Stomach (tissue), 9 donors: ENCODE results near the gene OCA2. TPM values are rescaled to one million over a fixed set of nuclear protein-coding genes. Genes with fewer than 3 reads are reported as not detected.

Experiments
- DNase-seq, 2 donors: peaks; one replicate each; pipeline versions ENCODE4 v3.0.0 to v3.0.0-alpha.2; 2013 to 2019
- H3K27ac ChIP-seq, 5 donors: fragments of 200-600 bp in 4 of 5; sonication (generic) in 4 of 5; one replicate each; pipeline ENCODE4 v1.5.1; 2013 to 2019; ENCODE audit warnings: mild to moderate bottlenecking in 1 of 5, moderate library complexity in 1 of 5
- H3K27me3 ChIP-seq, 3 donors: fragments of 200-600 bp; sonication (generic); one replicate each; pipeline ENCODE4 v1.5.1; 2017 to 2019; ENCODE audit warnings: mixed run types in 1 of 3
- H3K36me3 ChIP-seq, 4 donors: fragments of 200-600 bp; sonication (generic); 1 replicate in 3 of 4; 2 replicates in 1 of 4; pipeline ENCODE4 v1.5.1; 2016 to 2019
- H3K4me1 ChIP-seq, 4 donors: fragments of 200-600 bp; sonication (generic); one replicate each; pipeline ENCODE4 v1.5.1; 2016 to 2019
- H3K4me3 ChIP-seq, 4 donors: fragments of 200-600 bp; sonication (generic) in 3 of 4; one replicate each; pipeline ENCODE4 v1.5.1; 2016 to 2019; ENCODE audit warnings: mild to moderate bottlenecking in 1 of 4
- H3K9me3 ChIP-seq, 4 donors: fragments of 200-600 bp; sonication (generic); one replicate each; pipeline ENCODE4 v1.5.1; 2016 to 2019
- EP300 ChIP-seq: sonication (generic); formaldehyde crosslinking; IDR thresholded peaks from one replicate; pipeline ENCODE4 v1.6.1; 2017; ENCODE audit warnings: antibody characterized with exemption
- POLR2A ChIP-seq, 4 donors: fragments of 450-650 bp; IDR thresholded peaks; one replicate each; pipeline ENCODE4 v1.6.1; 2016; ENCODE audit warnings: antibody characterized with exemption in 4 of 4, control low read depth in 2 of 4, mild to moderate bottlenecking in 1 of 4, moderate library complexity in 1 of 4
- POLR2AphosphoS5 ChIP-seq, 3 donors: sonication (generic); formaldehyde crosslinking; IDR thresholded peaks; one replicate each; pipeline ENCODE4 v1.6.1; 2016; ENCODE audit warnings: antibody characterized with exemption in 3 of 3
- WGBS, 5 donors: extraction: QIAGEN DNeasy Blood & Tissue Kit in 3 of 5; methylation state at CpG; one replicate each; pipeline versions ENCODE4 v1.1.5 to v1.1.7; 2013 to 2018; 5-methylcytosine and 5-hydroxymethylcytosine counted together
- intact Hi-C: fragments of 100-400 bp; cut with DNase I; formaldehyde crosslinking; loops from one replicate; pipeline ENCODE4 v1.15.1; 2023; ENCODE audit warnings: low total_unique reads
- polyA plus RNA-seq, 3 donors: library from polyadenylated mRNA; stranded (reverse); fragments of 200-250 nt; gene quantifications; one replicate each; pipeline ENCODE4 v1.2.3, GENCODE V29; 2013
- total RNA-seq, 5 donors: library from RNA; depleted of rRNA; stranded (reverse); fragments of >200 nt; gene quantifications; one replicate each; pipeline versions ENCODE4 v1.1.0 to v1.2.3, GENCODE V29; 2014 to 2016
- TF ChIP-seq, protein P1 (sequence below), 7 experiments: fragments of 450-650 bp in 4 of 7; fragments of 200-600 bp in 3 of 7; sonication (generic) in 3 of 7; IDR thresholded peaks; one replicate each; pipeline ENCODE4 v1.5.1; 2016 to 2019; ENCODE audit warnings: antibody characterized with exemption in 7 of 7, control low read depth in 2 of 7, mild to moderate bottlenecking in 1 of 7
- donor health status: healthy with polysubstance abuse.
- donor health status: Bipolar disorder and iron deficiency.
- donor health status: healthy.

The OCA2 gene
- total and polyA plus RNA-seq, 8 donors: 0.12 to 0.89 (median 0.65) TPM; not detected in 4

GRCh38 chr15:27912283-27912682 is 186.8 kb downstream of the OCA2 start:
- Histone ChIP-seq H3K36me3 (no peaks in the 10 kb centered on the region), H3K9me3 (peaks cover 0 to 49% (median 9%) of the 10 kb centered on the region in 4 donors), H3K4me3 (no peak overlapping the region), H3K27ac (no peak overlapping the region), H3K4me1 (no peaks in the 10 kb centered on the region), H3K27me3 (no peaks in the 10 kb centered on the region)
- DNase-seq: no peak
- 63 to 79% (median 71%) methylated on average over 3 of the region's 3 CpGs for WGBS, 5 donors
- TF ChIP-seq POLR2A (IDR thresholded peaks at IDR 0.05) (no peak), POLR2AphosphoS5 (IDR thresholded peaks at IDR 0.05) (no peak), EP300 (no peak)
- TF ChIP-seq, protein P1, sequence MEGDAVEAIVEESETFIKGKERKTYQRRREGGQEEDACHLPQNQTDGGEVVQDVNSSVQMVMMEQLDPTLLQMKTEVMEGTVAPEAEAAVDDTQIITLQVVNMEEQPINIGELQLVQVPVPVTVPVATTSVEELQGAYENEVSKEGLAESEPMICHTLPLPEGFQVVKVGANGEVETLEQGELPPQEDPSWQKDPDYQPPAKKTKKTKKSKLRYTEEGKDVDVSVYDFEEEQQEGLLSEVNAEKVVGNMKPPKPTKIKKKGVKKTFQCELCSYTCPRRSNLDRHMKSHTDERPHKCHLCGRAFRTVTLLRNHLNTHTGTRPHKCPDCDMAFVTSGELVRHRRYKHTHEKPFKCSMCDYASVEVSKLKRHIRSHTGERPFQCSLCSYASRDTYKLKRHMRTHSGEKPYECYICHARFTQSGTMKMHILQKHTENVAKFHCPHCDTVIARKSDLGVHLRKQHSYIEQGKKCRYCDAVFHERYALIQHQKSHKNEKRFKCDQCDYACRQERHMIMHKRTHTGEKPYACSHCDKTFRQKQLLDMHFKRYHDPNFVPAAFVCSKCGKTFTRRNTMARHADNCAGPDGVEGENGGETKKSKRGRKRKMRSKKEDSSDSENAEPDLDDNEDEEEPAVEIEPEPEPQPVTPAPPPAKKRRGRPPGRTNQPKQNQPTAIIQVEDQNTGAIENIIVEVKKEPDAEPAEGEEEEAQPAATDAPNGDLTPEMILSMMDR (IDR thresholded peaks at IDR 0.05): no peak
- intact Hi-C loops: no loop called here

- intact Hi-C loops: no loop called here
These were observed 192.3 kb downstream of the OCA2 start for GRCh38 chr15:27906802-27907201.

GRCh38 chr15:27903405-27903804 is 195.7 kb downstream of the OCA2 start:
- H3K27ac ChIP-seq: no peak overlapping the region
- no peaks in the 10 kb centered on the region for H3K4me1 ChIP-seq
- H3K4me3 ChIP-seq: no peak overlapping the region
- intact Hi-C loops: no loop called here
- peak in 1 of 2 donors; percentile 9 for DNase-seq
- peaks cover 0 to 9% (median 0%) of the 10 kb centered on the region in 3 donors for H3K27me3 ChIP-seq
- H3K9me3 ChIP-seq: peaks cover 0 to 45% (median 29%) of the 10 kb centered on the region in 4 donors
- H3K36me3 ChIP-seq: no peaks in the 10 kb centered on the region
- 73 to 88% (median 85%) methylated on average over 9 of the region's 9 CpGs for WGBS, 5 donors
- TF ChIP-seq, protein P1 (IDR thresholded peaks at IDR 0.05): no peak

More at GRCh38 chr15:27906802-27907201, 192.3 kb downstream of the OCA2 start:
- 76 to 93% (median 82%) methylated on average over 4 of the region's 4 CpGs for WGBS, 5 donors
- TF ChIP-seq, protein P1 (IDR thresholded peaks at IDR 0.05): no peak
- TF ChIP-seq POLR2A (IDR thresholded peaks at IDR 0.05): no peak
- TF ChIP-seq EP300: no peak
- Histone ChIP-seq H3K27me3 (peaks cover 0 to 9% (median 0%) of the 10 kb centered on the region in 3 donors), H3K4me3 (no peak overlapping the region), H3K9me3 (peaks cover 0 to 60% (median 26%) of the 10 kb centered on the region in 4 donors), H3K36me3 (no peaks in the 10 kb centered on the region), H3K4me1 (no peaks in the 10 kb centered on the region), H3K27ac (no peak overlapping the region)
- DNase-seq: no peak

DNA sequence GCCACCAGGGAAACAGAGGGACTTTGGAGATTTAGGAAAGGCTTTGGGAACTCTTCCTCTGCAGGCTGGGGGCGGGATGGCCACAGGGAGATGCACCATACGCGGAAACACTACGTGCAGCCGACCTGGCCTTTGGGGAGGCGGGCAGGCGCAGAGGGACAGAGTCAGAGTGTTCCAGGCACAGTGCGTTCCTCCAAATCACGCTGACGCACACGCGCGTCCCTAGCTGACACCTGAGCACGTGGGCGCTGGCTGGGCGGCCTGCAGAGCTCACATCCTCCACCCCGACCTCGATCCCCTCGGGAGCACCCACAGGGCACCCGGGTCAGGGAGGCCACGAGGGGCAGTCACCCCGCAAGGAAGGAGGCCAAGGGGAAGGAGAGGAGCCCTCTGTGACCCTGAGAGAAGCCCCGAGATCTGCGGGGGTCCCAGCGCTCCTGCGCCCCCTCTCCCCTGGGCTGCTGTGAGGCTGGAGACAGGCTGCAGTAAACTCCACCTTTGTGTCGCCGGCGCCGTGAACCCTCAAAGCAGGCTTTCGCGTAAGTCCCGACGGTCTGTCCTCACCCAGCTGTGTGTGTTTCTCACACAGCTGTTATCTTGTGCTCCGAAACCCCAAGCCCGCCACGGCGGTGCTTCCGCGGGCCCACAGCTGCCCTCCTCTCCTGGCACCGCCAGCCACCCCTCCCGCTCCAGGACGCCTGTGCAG is 196.3 kb downstream of the OCA2 start:
- Histone ChIP-seq H3K9me3 (peaks cover 0 to 45% (median 30%) of the 10 kb centered on the region in 4 donors), H3K36me3 (no peaks in the 10 kb centered on the region), H3K27ac (no peak overlapping the region), H3K4me3 (no peak overlapping the region), H3K4me1 (no peaks in the 10 kb centered on the region), H3K27me3 (peaks cover 0 to 9% (median 0%) of the 10 kb centered on the region in 3 donors)
- WGBS, 5 donors: 78 to 93% (median 88%) methylated on average over 31 to 43 of the region's 43 CpGs
- intact Hi-C loops: no loop called here
- TF ChIP-seq EP300 (no peak), POLR2A (IDR thresholded peaks at IDR 0.05) (no peak), POLR2AphosphoS5 (IDR thresholded peaks at IDR 0.05) (no peak)
- TF ChIP-seq, protein P1 (IDR thresholded peaks at IDR 0.05): no peak
- no peak for DNase-seq
